ENCODE results near the gene FRRS1. TPM values are rescaled to one million over a fixed set of nuclear protein-coding genes. Genes with fewer than 3 reads are reported as not detected.
A peak's percentile ranks its signal among the peaks of the same experiment; 100 is the strongest.

The FRRS1 gene
- total RNA-seq, 1 donor from 2014 or later, result 0.32 TPM

DNA sequence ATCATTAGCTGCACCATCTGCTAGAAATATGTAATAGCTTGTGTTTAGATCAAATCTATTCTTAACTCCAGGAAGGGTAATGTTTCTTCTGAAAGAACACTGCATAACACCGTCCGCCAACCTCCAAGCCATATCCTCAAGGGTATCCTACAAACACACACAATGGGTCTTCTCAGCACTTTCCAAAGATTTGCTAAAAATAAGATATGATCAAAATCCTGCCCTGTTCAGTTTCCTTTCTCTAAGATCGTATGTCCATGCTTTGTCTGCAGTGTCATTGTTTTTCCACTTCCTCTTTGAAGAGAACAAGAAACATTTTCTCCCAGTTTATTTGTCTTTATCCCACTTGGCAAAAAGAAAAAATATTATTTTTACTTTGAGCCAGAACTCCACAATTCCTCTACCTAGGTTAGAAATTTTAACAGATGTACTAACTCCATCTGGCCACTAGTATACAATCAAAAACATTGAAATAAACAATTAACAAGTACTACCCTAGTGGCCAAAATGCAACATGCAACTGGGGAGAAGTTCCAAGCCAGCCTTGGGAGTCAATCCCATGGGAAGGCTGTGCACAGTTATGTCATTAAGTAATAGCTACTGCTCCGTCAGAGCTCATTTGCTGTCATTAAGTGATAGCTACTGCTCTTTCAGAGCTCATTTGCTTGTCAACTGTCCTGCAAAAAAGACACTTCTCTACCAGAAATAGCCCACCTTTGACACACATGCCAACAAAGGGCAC lies 37.8 kb downstream of the FRRS1 start:
- no peaks in the 10 kb centered on the region for H3K9me3 ChIP-seq
- no peak overlapping the region for H3K4me3 ChIP-seq
- no peaks in the 10 kb centered on the region for H3K27me3 ChIP-seq
- intact Hi-C loops (cut with DNase I), result no loop called here
- TF ChIP-seq, protein P1, sequence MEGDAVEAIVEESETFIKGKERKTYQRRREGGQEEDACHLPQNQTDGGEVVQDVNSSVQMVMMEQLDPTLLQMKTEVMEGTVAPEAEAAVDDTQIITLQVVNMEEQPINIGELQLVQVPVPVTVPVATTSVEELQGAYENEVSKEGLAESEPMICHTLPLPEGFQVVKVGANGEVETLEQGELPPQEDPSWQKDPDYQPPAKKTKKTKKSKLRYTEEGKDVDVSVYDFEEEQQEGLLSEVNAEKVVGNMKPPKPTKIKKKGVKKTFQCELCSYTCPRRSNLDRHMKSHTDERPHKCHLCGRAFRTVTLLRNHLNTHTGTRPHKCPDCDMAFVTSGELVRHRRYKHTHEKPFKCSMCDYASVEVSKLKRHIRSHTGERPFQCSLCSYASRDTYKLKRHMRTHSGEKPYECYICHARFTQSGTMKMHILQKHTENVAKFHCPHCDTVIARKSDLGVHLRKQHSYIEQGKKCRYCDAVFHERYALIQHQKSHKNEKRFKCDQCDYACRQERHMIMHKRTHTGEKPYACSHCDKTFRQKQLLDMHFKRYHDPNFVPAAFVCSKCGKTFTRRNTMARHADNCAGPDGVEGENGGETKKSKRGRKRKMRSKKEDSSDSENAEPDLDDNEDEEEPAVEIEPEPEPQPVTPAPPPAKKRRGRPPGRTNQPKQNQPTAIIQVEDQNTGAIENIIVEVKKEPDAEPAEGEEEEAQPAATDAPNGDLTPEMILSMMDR (IDR thresholded peaks at IDR 0.05), result peak in 1 of 3 experiments; percentile 19
- no peak for DNase-seq (ENCODE audit: low spot score in 2 of 2)
- no peak overlapping the region for H3K27ac ChIP-seq
- H3K4me1 ChIP-seq, result no peaks in the 10 kb centered on the region
- H3K36me3 ChIP-seq, result peaks cover 3 to 11% of the 10 kb centered on the region in 2 donors

DNA sequence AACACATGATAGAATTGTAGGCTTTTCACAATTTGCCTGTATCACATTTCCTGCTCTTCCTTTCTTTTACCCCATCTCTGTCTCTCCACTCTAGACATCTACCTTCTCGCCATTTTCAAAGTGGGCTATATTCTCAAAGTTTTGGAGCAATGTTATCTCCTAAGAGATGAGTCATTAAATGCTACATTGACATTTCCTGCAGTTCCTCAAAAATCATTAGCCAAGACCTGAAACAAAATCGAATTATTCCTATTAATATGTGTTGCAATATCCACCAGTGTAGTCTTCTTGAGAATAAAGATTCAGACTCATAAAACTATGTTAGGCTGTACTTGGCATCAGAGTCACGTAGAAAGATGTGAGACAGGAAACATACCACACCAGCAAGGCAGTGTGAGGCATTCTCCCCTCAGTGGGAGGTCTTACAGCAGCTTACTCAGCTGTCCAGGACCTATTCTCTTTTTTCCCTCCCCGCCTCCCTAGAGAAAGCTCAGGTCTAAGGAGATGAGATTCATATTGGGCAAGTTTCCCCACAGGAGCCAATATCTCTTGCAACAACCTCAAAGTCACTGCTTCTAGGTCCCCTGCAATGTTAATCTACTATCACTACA lies 38.8 kb downstream of the FRRS1 start:
- H3K36me3 ChIP-seq, result peaks cover 3 to 11% of the 10 kb centered on the region in 2 donors
- TF ChIP-seq, protein P1 (IDR thresholded peaks at IDR 0.05), result no peak
- no peak overlapping the region for H3K27ac ChIP-seq
- DNase-seq (ENCODE audit: low spot score in 2 of 2), result no peak
- no peaks in the 10 kb centered on the region for H3K4me1 ChIP-seq
- H3K27me3 ChIP-seq, result no peaks in the 10 kb centered on the region
- H3K9me3 ChIP-seq, result no peaks in the 10 kb centered on the region
- intact Hi-C loops (cut with DNase I), result no loop called here
- H3K4me3 ChIP-seq, result no peak overlapping the region

DNA sequence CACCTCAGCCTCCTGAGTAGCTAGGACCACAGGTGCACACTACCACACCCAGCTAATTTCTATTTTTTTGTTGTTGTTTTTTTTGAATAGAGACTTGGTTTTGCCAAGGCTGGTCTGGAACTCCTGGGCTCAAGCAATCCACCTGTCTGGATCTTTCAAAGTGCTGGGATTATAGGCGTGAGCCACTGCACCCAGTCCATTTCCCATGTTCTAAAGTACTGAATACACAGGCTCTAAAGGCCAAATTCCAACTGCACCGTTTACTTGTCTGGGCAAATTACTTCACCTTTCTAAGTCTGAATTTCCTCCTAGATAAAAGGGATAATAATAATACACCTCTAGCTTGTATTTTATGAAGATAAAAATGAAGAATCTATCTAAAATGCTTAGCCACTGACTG lies 39.6 kb downstream of the FRRS1 start:
- no peak overlapping the region for H3K27ac ChIP-seq
- no peaks in the 10 kb centered on the region for H3K4me1 ChIP-seq
- H3K4me3 ChIP-seq, result no peak overlapping the region
- peaks cover 3 to 11% of the 10 kb centered on the region in 2 donors for H3K36me3 ChIP-seq
- intact Hi-C loops (cut with DNase I), result no loop called here
- no peaks in the 10 kb centered on the region for H3K27me3 ChIP-seq
- DNase-seq (ENCODE audit: low spot score in 2 of 2), result no peak
- H3K9me3 ChIP-seq, result no peaks in the 10 kb centered on the region
- TF ChIP-seq, protein P1 (IDR thresholded peaks at IDR 0.05), result no peak

DNA sequence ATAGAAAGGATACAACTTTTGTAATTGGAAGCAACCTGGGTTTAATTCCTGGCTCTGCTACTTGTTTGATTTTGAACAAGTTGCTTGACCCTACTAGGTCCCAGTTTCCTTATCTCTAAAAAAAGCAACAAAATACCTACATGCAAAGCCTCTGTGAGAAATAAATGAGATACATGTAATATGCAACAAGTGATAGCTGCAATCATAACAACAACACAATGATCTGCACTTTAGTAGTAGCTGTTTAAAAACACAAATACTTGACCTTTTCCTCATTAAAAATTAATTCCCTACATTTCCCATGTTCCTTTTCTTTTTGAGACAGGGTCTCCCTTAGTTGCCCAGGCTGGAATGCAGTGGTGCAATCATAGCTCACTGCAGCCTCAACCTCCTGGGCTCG lies 40.0 kb downstream of the FRRS1 start:
- Histone ChIP-seq H3K4me3 (no peak overlapping the region), H3K36me3 (peaks cover 3 to 11% of the 10 kb centered on the region in 2 donors), H3K9me3 (no peaks in the 10 kb centered on the region), H3K27ac (no peak overlapping the region), H3K4me1 (no peaks in the 10 kb centered on the region), H3K27me3 (no peaks in the 10 kb centered on the region)
- DNase-seq (ENCODE audit: low spot score in 2 of 2), result no peak
- TF ChIP-seq, protein P1 (IDR thresholded peaks at IDR 0.05), result no peak
- intact Hi-C loops (cut with DNase I), result no loop called here

DNA sequence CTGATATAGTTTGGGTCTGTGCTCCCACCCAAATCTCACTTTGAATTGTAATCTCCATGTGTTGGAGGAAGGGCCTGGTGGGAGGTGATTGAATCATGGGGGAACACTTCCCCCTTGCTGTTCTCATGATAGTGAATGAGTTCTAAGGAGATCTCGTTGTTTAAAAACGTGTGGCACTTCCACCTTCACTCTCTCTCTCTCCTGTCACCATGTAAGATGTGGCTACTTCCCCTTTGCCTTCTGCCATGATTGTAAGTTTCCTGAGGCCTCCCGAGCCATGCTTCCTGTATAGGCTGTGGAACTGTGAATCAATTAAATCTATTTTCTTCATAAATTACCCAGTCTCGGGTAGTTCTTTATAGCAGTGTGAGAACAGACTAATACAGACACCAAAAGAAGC lies 40.4 kb downstream of the FRRS1 start:
- intact Hi-C loops (cut with DNase I), result no loop called here
- no peak for DNase-seq (ENCODE audit: low spot score in 2 of 2)
- no peak overlapping the region for H3K27ac ChIP-seq
- no peak overlapping the region for H3K4me3 ChIP-seq
- TF ChIP-seq, protein P1 (IDR thresholded peaks at IDR 0.05), result no peak
- no peaks in the 10 kb centered on the region for H3K27me3 ChIP-seq
- no peaks in the 10 kb centered on the region for H3K4me1 ChIP-seq
- H3K36me3 ChIP-seq, result peaks cover 3 to 11% of the 10 kb centered on the region in 2 donors
- no peaks in the 10 kb centered on the region for H3K9me3 ChIP-seq

Measured in ascending aorta (tissue), 2 donors.